Measurements from ENCODE around the gene CSNK1G1.

- TF ChIP-seq CTCF (IDR thresholded peaks at IDR 0.05; ENCODE audit: low read length) (no peak), EZH2 (IDR thresholded peaks at IDR 0.05; ENCODE audit: borderline replicate concordance, low read length) (no peak)
These were observed 120.4 kb downstream of the CSNK1G1 start for GRCh38 chr15:64235552-64235951.

Measured in OCI-LY1 (cell line).